Dendritic cell treated with granulocyte-macrophage colony-stimulating factor and Interleukin-4, amounts not matched to agents 40 ng/mL and 50 ng/mL, for 4 days (primary cell): ENCODE measurements around the gene ADAMTS2.
A peak's percentile ranks its signal among the peaks of the same experiment; 100 is the strongest.

Experiments used
- H3K27ac Mint-ChIP-seq: one replicate; pipeline ENCODE4 v1.8.0; 2022; ENCODE audit warnings: mild to moderate bottlenecking, mixed read lengths
- H3K27me3 Mint-ChIP-seq: one replicate; pipeline ENCODE4 v1.8.0; 2022; ENCODE audit warnings: mild to moderate bottlenecking, mixed read lengths
- H3K36me3 Mint-ChIP-seq: one replicate; pipeline ENCODE4 v1.8.0; 2022; ENCODE audit warnings: low read depth, mixed read lengths
- H3K4me1 Mint-ChIP-seq: one replicate; pipeline ENCODE4 v1.8.0; 2022; ENCODE audit warnings: low read depth, mixed read lengths
- H3K4me3 Mint-ChIP-seq: one replicate; pipeline ENCODE4 v1.8.0; 2022; ENCODE audit warnings: mild to moderate bottlenecking, moderate library complexity, mixed read lengths
- H3K9me3 Mint-ChIP-seq: one replicate; pipeline ENCODE4 v1.8.0; 2022; ENCODE audit warnings: mixed read lengths
- intact Hi-C: fragments of 100-400 bp; cut with micrococcal nuclease; formaldehyde crosslinking; loops from one replicate; pipeline ENCODE4 v1.15.0; 2022

ADAMTS2 gene

DNA sequence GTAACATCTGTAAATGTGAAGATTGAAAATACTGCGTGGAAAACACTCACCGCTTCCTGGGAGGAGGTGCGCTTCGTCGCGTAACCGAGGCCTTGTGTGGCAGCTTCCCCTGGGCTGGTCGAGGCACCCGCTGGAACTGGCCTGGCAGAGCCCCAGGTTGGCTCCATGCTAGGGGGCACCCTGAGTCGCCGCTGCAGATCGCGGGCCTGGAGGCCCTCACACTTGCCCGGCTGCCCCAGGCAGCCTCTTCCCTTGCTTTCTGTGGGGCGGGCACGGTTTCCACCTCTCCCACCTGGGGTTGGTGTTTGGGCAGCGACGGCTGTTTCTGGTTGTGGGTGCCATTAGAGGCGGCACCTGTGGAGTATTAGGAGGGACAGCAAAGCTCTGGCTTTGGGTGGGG, 284.2 kb downstream of the ADAMTS2 start:
- H3K9me3 Mint-ChIP-seq, result peaks cover 72% of the 10 kb centered on the region
- peaks cover 5% of the 10 kb centered on the region for H3K27me3 Mint-ChIP-seq
- H3K4me3 Mint-ChIP-seq, result peak overlapping the region; percentile 78
- no peak overlapping the region for H3K27ac Mint-ChIP-seq
- H3K36me3 Mint-ChIP-seq, result peaks cover 58% of the 10 kb centered on the region
- intact Hi-C loops, result no loop called here
- peaks cover 4% of the 10 kb centered on the region for H3K4me1 Mint-ChIP-seq
